OCI-LY1 (cell line): ENCODE data around the gene C1orf52.

Experiments used
- H2AFZ ChIP-seq: fragments of 200-600 bp; sonication (generic), shearing (Covaris generic); 2 replicates; pipeline ENCODE4 v1.6.0; 2014; ENCODE audit warnings: antibody characterized with exemption, mild to moderate bottlenecking, low read length
- H3F3A ChIP-seq: fragments of 200-600 bp; sonication (generic), shearing (Covaris generic); 2 replicates; pipeline ENCODE4 v1.6.0; 2014; ENCODE audit warnings: mild to moderate bottlenecking, antibody characterized with exemption, low read length, moderate library complexity; ENCODE audit not compliant: insufficient read depth
- H3K27ac ChIP-seq: fragments of 200-600 bp; sonication (generic); 2 replicates; pipeline ENCODE4 v1.5.1; 2014; ENCODE audit warnings: low read length, mixed run types, mild to moderate bottlenecking, low read depth; ENCODE audit not compliant: poor library complexity, severe bottlenecking
- H3K27me3 ChIP-seq: fragments of 200-600 bp; sonication (generic); 2 replicates; pipeline ENCODE4 v1.6.0; 2014; ENCODE audit warnings: antibody characterized with exemption, mild to moderate bottlenecking, low read length, moderate library complexity; ENCODE audit not compliant: insufficient read depth
- H3K36me3 ChIP-seq: fragments of 200-600 bp; sonication (generic); 2 replicates; pipeline ENCODE4 v1.6.1; 2014; ENCODE audit warnings: mild to moderate bottlenecking, antibody characterized with exemption, low read length, moderate library complexity, mixed read lengths; ENCODE audit not compliant: insufficient read depth
- H3K4me1 ChIP-seq: fragments of 200-600 bp; sonication (generic); 2 replicates; pipeline ENCODE4 v1.5.1; 2014; ENCODE audit warnings: mild to moderate bottlenecking, low read length, moderate library complexity; ENCODE audit not compliant: insufficient read depth, severe bottlenecking
- H3K4me2 ChIP-seq: fragments of 200-600 bp; sonication (generic), shearing (Covaris generic); 2 replicates; pipeline ENCODE4 v1.6.1; 2014; ENCODE audit warnings: low read length
- H3K4me3 ChIP-seq: fragments of 200-600 bp; sonication (generic); 2 replicates; pipeline ENCODE4 v1.5.1; 2014; ENCODE audit warnings: low read length, low read depth, mild to moderate bottlenecking, mixed read lengths; ENCODE audit not compliant: poor library complexity, severe bottlenecking
- H3K79me2 ChIP-seq: fragments of 200-600 bp; shearing (Covaris generic); 2 replicates; pipeline ENCODE4 v1.6.1; 2016; ENCODE audit warnings: mixed run types, low read length, mixed read lengths; ENCODE audit not compliant: insufficient read depth
- H3K9ac ChIP-seq: fragments of 200-600 bp; sonication (generic), shearing (Covaris generic); 2 replicates; pipeline ENCODE4 v1.6.1; 2014; ENCODE audit warnings: mild to moderate bottlenecking, low read length, mixed read lengths
- H3K9me2 ChIP-seq: fragments of 200-600 bp; sonication (generic), shearing (Covaris generic); 2 replicates; pipeline ENCODE4 v1.6.1; 2014; ENCODE audit warnings: low read depth, mild to moderate bottlenecking, low read length, mixed read lengths
- H3K9me3 ChIP-seq: fragments of 200-600 bp; shearing (Covaris generic); 2 replicates; pipeline ENCODE4 v1.6.1; 2014; ENCODE audit warnings: low read length, mixed read lengths
- H4K20me1 ChIP-seq: fragments of 200-600 bp; sonication (generic), shearing (Covaris generic); 2 replicates; pipeline ENCODE4 v1.6.0; 2016; ENCODE audit warnings: mild to moderate bottlenecking, low read length; ENCODE audit not compliant: insufficient read depth
- CTCF ChIP-seq: fragments of 200-600 bp; sonication (generic), shearing (Covaris generic); IDR thresholded peaks from 2 replicates; pipeline ENCODE4 v1.5.1; 2017; ENCODE audit warnings: mild to moderate bottlenecking, antibody characterized with exemption, low read length, moderate library complexity, mixed read lengths
- EZH2 ChIP-seq: fragments of 200-600 bp; sonication (generic), shearing (Covaris generic); IDR thresholded peaks from 2 replicates; pipeline ENCODE4 v1.8.0; 2017; ENCODE audit warnings: borderline replicate concordance, mixed run types, mild to moderate bottlenecking, antibody characterized with exemption, low read length, moderate library complexity, mixed read lengths

C1orf52 gene

GRCh38 chr1:85230305-85230977, 29.0 kb downstream of the C1orf52 start:
- Histone ChIP-seq H3K79me2 (no peaks in the 10 kb centered on the region), H3K36me3 (no peaks in the 10 kb centered on the region), H3F3A (no peaks in the 10 kb centered on the region), H3K9ac (no peak overlapping the region), H3K4me1 (no peaks in the 10 kb centered on the region), H3K27me3 (no peaks in the 10 kb centered on the region), H3K4me2 (no peak overlapping the region), H2AFZ (no peak overlapping the region), H3K27ac (no peak overlapping the region), H4K20me1 (no peaks in the 10 kb centered on the region), H3K9me2 (no peaks in the 10 kb centered on the region), H3K4me3 (no peak overlapping the region), H3K9me3 (no peaks in the 10 kb centered on the region)
- TF ChIP-seq CTCF (peak; percentile 33), EZH2 (no peak)

- Histone ChIP-seq H3K36me3 (no peaks in the 10 kb centered on the region), H3K9me3 (no peaks in the 10 kb centered on the region), H3F3A (no peaks in the 10 kb centered on the region), H3K79me2 (no peaks in the 10 kb centered on the region), H3K9ac (no peak overlapping the region), H3K4me2 (no peak overlapping the region), H4K20me1 (no peaks in the 10 kb centered on the region), H3K27ac (no peak overlapping the region), H3K9me2 (no peaks in the 10 kb centered on the region), H3K4me1 (no peaks in the 10 kb centered on the region), H3K4me3 (no peak overlapping the region), H2AFZ (no peak overlapping the region), H3K27me3 (no peaks in the 10 kb centered on the region)
- no peak for TF ChIP-seq EZH2
- TF ChIP-seq CTCF: no peak
These were observed 29.8 kb downstream of the C1orf52 start for GRCh38 chr1:85229574-85230097.

GRCh38 chr1:85228972-85229371, 30.5 kb downstream of the C1orf52 start:
- Histone ChIP-seq H3K4me2 (no peak overlapping the region), H3K27me3 (no peaks in the 10 kb centered on the region), H3K9ac (no peak overlapping the region), H2AFZ (no peak overlapping the region), H4K20me1 (no peaks in the 10 kb centered on the region), H3F3A (no peaks in the 10 kb centered on the region), H3K79me2 (no peaks in the 10 kb centered on the region), H3K4me3 (no peak overlapping the region), H3K27ac (no peak overlapping the region), H3K9me2 (no peaks in the 10 kb centered on the region), H3K36me3 (no peaks in the 10 kb centered on the region), H3K4me1 (no peaks in the 10 kb centered on the region), H3K9me3 (no peaks in the 10 kb centered on the region)
- TF ChIP-seq EZH2: no peak
- no peak for TF ChIP-seq CTCF
